Measurements from ENCODE around the gene IL34.

The IL34 gene

GRCh38 chr16:70702624-70703023, 56.3 kb downstream of the IL34 start:
- DNase-seq = no peak

DNA sequence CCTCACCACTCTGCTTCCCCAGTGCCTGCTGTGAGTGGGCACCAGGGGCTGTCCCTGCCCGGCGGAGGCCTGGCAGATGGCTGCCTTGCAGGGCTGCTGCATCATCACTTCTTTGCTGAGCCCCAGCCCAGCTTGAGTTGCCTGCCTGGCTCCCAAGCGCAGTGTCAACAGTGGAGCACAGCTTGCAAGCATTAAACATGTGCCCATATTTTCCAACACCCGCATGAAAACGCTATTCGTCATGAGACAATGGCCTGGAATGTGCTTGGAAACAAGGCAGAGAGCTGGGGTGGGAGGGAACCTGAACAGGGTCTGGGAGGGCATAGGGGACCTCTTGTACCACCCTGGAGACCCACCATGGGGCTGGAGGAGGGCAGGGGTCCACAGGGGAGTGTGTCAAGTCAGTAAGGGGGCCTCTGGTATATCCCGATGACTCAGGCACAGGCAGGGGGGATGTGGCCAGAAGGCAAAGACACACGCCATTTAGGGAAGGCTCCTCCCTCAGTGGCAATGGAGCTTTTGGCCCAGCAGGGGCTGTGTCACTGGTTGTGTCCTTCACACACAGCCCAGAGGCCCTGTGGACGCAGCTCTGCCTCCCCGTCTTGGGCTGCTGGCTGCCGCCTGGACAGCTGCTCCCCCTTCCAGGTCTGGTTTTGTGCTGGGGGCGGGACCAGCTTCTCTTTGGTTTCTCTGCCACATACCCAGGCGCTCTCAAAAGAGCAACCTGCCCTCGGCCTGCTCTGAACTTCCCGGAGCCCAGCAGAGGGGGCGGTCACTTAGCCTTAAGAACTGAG, 56.9 kb downstream of the IL34 start:
- peak; percentile 96 for DNase-seq

DNA sequence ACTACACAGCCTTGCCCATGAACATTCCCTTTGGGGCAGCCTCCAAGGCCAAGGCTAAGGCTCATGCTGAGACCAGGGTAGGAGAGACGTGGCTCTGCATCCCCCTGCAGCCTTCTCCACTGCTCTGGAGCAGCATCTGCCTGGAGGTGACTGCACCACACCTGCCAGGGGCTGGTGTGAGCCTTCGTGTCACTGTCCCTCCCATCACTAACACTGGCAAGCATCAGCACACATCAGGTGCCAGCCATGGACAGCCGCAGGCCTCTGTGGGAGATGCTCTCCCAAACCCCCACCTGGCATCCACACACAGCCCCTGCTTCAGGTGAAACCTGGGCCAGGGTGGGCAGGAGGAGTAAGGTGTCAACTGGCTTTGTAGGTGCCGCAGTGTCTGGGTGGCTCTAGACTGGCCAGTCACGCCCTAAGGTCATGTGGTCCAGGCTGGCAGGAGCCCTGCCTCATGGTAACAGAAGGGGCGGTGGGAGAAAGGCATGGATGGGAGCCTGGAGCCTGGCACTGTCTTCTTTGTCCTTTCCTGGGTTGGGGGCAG, 57.5 kb downstream of the IL34 start:
- no peak for DNase-seq

GRCh38 chr16:70704586-70704985, 58.2 kb downstream of the IL34 start:
- DNase-seq = no peak

GRCh38 chr16:70705056-70705455, 58.7 kb downstream of the IL34 start:
- peak; percentile 22 for DNase-seq

DNA sequence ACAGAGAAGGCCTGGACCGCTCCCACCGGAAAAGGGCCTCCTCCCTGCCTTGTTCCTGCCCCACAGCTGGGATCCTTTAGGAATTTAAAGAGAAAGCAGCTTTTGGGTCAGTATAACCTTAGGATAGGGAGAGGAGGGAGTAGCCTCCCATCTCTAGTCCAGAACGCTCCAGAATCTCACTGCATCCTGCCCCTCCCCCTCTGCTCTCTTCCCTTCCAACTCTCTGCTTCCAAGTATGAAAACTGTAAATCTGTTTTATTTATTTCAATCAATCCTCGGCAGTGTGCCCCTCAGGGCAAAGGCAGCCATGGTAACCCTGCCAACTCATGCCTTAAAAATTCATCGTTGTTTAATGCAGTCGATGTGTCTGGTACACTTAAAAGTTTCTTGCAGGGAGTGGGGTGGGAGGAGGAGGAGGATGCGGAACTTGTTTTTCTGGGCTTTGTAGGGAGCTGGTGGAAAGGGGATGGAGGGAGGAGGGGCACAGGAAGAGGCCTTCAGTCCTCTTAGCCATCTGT, 60.6 kb downstream of the IL34 start:
- DNase-seq = peak; percentile 94

DNA sequence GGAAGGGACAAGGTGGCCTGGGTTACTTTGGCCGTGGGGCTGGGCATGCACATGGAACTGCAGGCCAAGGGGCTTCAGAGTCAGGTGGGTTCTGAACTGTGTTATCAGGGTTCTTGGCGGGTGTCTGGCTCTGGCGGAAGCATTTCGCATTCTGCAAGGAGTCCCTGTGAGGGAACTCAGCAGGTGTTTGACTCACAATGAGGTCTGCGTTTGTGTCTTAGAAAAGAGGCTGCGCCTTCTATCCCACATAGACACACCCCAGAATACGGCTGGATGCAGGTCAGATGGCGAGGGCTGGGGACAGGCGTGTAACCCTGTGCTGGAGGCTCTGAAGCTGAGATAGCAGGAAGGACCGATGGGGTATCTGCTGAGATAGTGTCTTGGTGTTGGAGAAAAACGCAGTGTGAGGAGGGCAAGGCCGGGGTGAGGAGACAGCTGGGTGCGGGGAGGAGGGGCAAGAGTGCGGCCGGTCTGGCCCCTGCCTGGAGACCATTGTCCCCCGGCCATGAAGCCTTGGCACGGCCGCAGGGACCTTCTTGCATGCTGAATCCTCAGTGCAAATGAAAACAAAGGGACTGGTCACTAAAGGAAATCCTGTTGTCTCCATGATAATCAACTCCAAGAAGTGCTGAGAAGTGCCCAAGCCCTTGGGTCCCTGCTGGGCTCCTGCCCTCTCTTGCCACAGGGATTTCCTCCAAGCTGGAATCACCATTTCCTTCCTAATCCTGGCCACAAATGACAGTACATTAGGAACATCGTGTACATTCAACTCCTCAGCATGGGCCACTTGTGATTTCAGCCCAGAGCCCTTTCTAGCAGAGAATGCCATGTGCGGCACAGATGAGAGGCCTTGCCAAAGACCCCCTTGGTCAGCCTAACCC, 62.2 kb downstream of the IL34 start:
- no peak for DNase-seq

DNA sequence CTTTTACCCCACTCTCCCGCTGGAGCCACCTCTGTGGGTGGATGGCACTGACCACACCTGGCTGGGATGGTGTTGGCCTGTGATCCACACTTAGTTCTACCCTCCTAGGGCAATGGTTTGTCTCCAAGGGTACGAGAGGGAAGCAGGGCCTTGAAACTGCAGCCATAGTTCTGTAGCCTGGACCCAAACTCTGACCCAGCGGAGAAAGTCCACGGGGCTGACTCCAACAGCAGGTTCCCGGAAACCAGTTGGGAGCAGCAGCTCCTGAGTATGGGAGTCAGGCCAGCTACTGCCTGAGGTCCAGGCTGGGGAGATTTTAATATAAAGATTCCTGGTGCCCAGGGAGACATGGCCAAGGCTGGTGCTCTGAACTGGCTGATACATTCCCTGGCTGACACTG, 63.1 kb downstream of the IL34 start:
- no peak for DNase-seq

DNA sequence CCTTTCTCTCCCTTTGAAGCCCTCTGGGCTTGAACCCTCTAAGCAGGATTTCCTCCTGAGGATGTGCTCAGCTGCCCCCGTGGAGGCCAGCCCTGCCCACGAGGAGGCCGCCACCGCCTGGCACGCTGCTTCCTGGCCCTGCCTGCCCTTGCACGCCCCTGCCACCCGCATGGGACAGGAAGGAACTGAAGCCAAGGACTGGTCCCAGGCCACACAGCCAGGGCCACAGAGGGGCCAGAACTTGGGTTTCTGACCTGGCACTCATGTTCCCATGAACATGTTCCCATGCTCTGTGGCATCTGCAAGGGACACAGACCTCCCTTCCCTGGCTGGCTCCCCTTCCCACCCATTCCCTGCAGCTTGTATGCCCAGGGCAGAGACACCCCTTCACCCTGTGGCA, 63.6 kb downstream of the IL34 start:
- DNase-seq = no peak

Measured in fibroblast of skin of back (primary cell).